ENCODE data around the gene SLC9A4. TPM values are rescaled to one million over a fixed set of nuclear protein-coding genes. Genes with fewer than 3 reads are reported as not detected.

The SLC9A4 gene
- total and polyA plus RNA-seq, 2 of the 4 experiments (the other 2 are of a cell fraction) = not detected

DNA sequence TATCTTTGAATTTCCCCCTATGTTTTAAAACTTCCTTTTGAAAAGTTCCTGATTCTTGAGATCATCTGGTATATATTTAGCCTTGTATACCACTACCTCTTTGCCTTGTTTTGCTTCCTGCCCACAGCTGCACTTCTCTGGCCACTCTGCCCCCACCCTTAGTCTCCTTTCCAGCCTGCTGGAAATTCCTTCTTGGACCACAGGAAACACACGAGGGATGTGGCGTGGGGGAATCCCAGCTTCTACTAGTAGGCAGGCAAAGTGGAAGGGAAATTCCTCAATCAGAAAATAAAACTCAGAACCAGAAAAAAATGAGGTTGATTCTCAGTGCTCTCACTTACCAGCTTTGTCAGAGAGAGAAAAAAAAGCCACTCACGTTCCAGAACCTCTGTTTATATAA is 36.7 kb upstream of the SLC9A4 start:
- Histone ChIP-seq H3K14ac (replicated peaks; ENCODE audit: low read depth, low read length) (no peak overlapping the region), H2AFZ (replicated peaks; ENCODE audit: low read length, poor library complexity) (no peak overlapping the region), H2BK120ac (ENCODE audit: low read depth, low read length) (no peak overlapping the region), H3K4ac (ENCODE audit: low read depth, low read length) (no peak overlapping the region), H4K91ac (ENCODE audit: insufficient read depth, low read depth, low read length) (no peak overlapping the region), H2BK15ac (ENCODE audit: low read depth, low read length) (no peak overlapping the region), H3K9ac (ENCODE audit: low read depth, low read length) (no peak overlapping the region), H3K23ac (ENCODE audit: low read depth, low read length) (no peak overlapping the region), H3K79me1 (ENCODE audit: low read depth in 1 of 2, low read length in 2 of 2) (no peaks in the 10 kb centered on the region), H2BK20ac (ENCODE audit: low read depth, low read length) (no peak overlapping the region), H3K9me3 (ENCODE audit: control insufficient read depth, insufficient read depth, low read length) (no peaks in the 10 kb centered on the region), H3K9me1 (ENCODE audit: insufficient read depth, low read length) (no peaks in the 10 kb centered on the region), H4K20me1 (ENCODE audit: insufficient read depth, low read length) (no peaks in the 10 kb centered on the region), H3K27ac (ENCODE audit: insufficient read depth, low read length) (no peak overlapping the region), H3K27me3 (ENCODE audit: control insufficient read depth, insufficient read depth, low read length) (peaks cover 6% of the 10 kb centered on the region), H3K4me2 (ENCODE audit: low read depth, low read length) (no peak overlapping the region), H2AK9ac (replicated peaks; ENCODE audit: low read depth, low read length, poor library complexity) (no peak overlapping the region), H3K18ac (ENCODE audit: low read depth, low read length) (no peak overlapping the region), H4K8ac (ENCODE audit: low read depth in 2 of 2, low read length in 2 of 2) (no peak overlapping the region), H3K36me3 (ENCODE audit: control insufficient read depth, insufficient read depth, low read length) (no peaks in the 10 kb centered on the region), H4K5ac (ENCODE audit: low read depth, low read length) (no peak overlapping the region), H3K4me3 (ENCODE audit: insufficient read depth, low read depth, low read length) (no peak overlapping the region), H3K4me1 (ENCODE audit: control insufficient read depth, insufficient read depth, low read length) (0 out of 2 replicates have a peak, but pooled peaks cover 2% of the 10 kb centered on the region), H3K56ac (ENCODE audit: extremely low read depth, insufficient read depth, low read length) (no peak overlapping the region), H2AK5ac (ENCODE audit: low read depth, low read length) (no peak overlapping the region), H2BK5ac (ENCODE audit: low read depth, low read length, poor library complexity, severe bottlenecking) (no peak overlapping the region)
- WGBS, 2 experiments (ENCODE audit: extremely low coverage in 2 of 2, insufficient read length in 1 of 2) = no CpG with 5 or more reads among the region's 3 CpGs
- in situ Hi-C loops (cut with MboI; ENCODE audit: low sequenced_read_pairs) (no loop called here), intact Hi-C loops (cut with micrococcal nuclease) (no loop called here), dilution Hi-C loops (cut with HindIII; ENCODE audit: low sequenced_read_pairs, unreplicated experiment) (no loop called here)
- no TSS peak for BruUV-seq (replicated peaks)
- ATAC-seq (ENCODE audit: low read depth) (peak; percentile 29; the same call in 1 of the 2 replicates), DNase-seq (peak; percentile 63)
- CTCF ChIA-PET = interaction anchor here (1.1 kb wide), 1 partner anchor 182 kb away, joined by 3 read pairs; no protein-coding TSS in a partner anchor
- POLR2A ChIA-PET (ENCODE audit: unreplicated experiment) = no interaction called here
- TF ChIP-seq MXI1 (IDR thresholded peaks at IDR 0.05; ENCODE audit: borderline replicate concordance, low read depth, low read length) (no peak), POLR2A (IDR thresholded peaks at IDR 0.05; ENCODE audit: low read depth, low read length) (no peak), NFE2L2 (IDR thresholded peaks at IDR 0.05; ENCODE audit: low read depth, low read length) (no peak), BHLHE40 (IDR thresholded peaks at IDR 0.05; ENCODE audit: low read depth, low read length) (no peak), FOS (IDR thresholded peaks at IDR 0.05; ENCODE audit: low read depth, low read length) (no peak), CEBPB (IDR thresholded peaks at IDR 0.05; ENCODE audit: low read depth, low read length) (no peak), SMC3 (IDR thresholded peaks at IDR 0.05; ENCODE audit: low read depth, low read length) (no peak), RAD21 (IDR thresholded peaks at IDR 0.05; ENCODE audit: low read length) (no peak), MAFK (IDR thresholded peaks at IDR 0.05; ENCODE audit: low read depth, low read length) (no peak), CHD1 (IDR thresholded peaks at IDR 0.05; ENCODE audit: low read depth, low read length) (no peak), RFX5 (IDR thresholded peaks at IDR 0.05; ENCODE audit: low read depth, low read length) (no peak), MAZ (IDR thresholded peaks at IDR 0.05; ENCODE audit: borderline replicate concordance, low read depth, low read length) (no peak), RCOR1 (IDR thresholded peaks at IDR 0.05; ENCODE audit: insufficient replicate concordance, low read length) (no peak)
- TF ChIP-seq, protein P1, sequence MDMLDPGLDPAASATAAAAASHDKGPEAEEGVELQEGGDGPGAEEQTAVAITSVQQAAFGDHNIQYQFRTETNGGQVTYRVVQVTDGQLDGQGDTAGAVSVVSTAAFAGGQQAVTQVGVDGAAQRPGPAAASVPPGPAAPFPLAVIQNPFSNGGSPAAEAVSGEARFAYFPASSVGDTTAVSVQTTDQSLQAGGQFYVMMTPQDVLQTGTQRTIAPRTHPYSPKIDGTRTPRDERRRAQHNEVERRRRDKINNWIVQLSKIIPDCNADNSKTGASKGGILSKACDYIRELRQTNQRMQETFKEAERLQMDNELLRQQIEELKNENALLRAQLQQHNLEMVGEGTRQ (IDR thresholded peaks at IDR 0.05; ENCODE audit: low read depth, low read length) = no peak
- TF ChIP-seq, protein P2, sequence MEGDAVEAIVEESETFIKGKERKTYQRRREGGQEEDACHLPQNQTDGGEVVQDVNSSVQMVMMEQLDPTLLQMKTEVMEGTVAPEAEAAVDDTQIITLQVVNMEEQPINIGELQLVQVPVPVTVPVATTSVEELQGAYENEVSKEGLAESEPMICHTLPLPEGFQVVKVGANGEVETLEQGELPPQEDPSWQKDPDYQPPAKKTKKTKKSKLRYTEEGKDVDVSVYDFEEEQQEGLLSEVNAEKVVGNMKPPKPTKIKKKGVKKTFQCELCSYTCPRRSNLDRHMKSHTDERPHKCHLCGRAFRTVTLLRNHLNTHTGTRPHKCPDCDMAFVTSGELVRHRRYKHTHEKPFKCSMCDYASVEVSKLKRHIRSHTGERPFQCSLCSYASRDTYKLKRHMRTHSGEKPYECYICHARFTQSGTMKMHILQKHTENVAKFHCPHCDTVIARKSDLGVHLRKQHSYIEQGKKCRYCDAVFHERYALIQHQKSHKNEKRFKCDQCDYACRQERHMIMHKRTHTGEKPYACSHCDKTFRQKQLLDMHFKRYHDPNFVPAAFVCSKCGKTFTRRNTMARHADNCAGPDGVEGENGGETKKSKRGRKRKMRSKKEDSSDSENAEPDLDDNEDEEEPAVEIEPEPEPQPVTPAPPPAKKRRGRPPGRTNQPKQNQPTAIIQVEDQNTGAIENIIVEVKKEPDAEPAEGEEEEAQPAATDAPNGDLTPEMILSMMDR (conservative IDR thresholded peaks at IDR 0.05; ENCODE audit: low read depth, low read length) = no peak
- TF ChIP-seq, protein P3, sequence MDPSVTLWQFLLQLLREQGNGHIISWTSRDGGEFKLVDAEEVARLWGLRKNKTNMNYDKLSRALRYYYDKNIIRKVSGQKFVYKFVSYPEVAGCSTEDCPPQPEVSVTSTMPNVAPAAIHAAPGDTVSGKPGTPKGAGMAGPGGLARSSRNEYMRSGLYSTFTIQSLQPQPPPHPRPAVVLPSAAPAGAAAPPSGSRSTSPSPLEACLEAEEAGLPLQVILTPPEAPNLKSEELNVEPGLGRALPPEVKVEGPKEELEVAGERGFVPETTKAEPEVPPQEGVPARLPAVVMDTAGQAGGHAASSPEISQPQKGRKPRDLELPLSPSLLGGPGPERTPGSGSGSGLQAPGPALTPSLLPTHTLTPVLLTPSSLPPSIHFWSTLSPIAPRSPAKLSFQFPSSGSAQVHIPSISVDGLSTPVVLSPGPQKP (IDR thresholded peaks at IDR 0.05; ENCODE audit: borderline replicate concordance, low read depth, low read length) = no peak
